ENCODE measurements around the gene ADRA1B. TPM values are rescaled to one million over a fixed set of nuclear protein-coding genes. Genes with fewer than 3 reads are reported as not detected.

ADRA1B gene
- total RNA-seq, 1 donor from 2014 or later, result 0.74 TPM

DNA sequence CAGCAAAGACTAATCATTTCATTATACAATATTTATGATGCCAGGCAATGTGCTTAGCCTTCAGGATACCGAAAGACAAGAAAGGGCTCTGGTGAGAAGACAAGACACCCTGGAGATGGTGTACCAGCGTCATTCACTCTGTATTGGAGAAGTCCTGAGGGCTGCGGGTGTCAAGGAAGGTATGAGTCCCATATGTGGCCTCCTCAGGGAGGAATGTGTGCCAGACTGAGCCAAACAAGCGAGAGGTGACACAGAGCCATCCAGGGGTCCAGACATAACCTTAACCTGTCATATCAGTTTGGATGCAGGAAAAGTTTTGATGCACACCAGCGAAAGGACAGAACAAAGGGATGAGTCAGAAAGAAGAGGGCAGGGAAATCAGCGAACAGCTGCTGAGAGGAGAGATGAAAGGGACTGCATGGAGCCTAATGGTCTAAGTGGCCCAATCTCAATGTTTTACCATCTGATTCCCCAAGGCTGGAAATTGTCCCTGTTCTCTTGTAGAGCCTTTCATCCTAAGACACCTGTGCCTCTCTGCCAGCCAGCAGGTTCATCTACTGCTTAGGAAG is 38.9 kb downstream of the ADRA1B start:
- H3K4me3 ChIP-seq, result no peak overlapping the region
- no peak for DNase-seq (ENCODE audit: extremely low spot score in 2 of 2)
- no peaks in the 10 kb centered on the region for H3K4me1 ChIP-seq
- H3K36me3 ChIP-seq, result no peaks in the 10 kb centered on the region
- intact Hi-C loops (cut with DNase I), result no loop called here
- no peak overlapping the region for H3K27ac ChIP-seq
- no peaks in the 10 kb centered on the region for H3K9me3 ChIP-seq
- no peaks in the 10 kb centered on the region for H3K27me3 ChIP-seq
- TF ChIP-seq POLR2A (IDR thresholded peaks at IDR 0.05), result no peak
- TF ChIP-seq, protein P1, sequence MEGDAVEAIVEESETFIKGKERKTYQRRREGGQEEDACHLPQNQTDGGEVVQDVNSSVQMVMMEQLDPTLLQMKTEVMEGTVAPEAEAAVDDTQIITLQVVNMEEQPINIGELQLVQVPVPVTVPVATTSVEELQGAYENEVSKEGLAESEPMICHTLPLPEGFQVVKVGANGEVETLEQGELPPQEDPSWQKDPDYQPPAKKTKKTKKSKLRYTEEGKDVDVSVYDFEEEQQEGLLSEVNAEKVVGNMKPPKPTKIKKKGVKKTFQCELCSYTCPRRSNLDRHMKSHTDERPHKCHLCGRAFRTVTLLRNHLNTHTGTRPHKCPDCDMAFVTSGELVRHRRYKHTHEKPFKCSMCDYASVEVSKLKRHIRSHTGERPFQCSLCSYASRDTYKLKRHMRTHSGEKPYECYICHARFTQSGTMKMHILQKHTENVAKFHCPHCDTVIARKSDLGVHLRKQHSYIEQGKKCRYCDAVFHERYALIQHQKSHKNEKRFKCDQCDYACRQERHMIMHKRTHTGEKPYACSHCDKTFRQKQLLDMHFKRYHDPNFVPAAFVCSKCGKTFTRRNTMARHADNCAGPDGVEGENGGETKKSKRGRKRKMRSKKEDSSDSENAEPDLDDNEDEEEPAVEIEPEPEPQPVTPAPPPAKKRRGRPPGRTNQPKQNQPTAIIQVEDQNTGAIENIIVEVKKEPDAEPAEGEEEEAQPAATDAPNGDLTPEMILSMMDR (IDR thresholded peaks at IDR 0.05), result no peak
- no peak for TF ChIP-seq POLR2AphosphoS5 (IDR thresholded peaks at IDR 0.05; ENCODE audit: insufficient read depth in 1 of 2, low read depth in 1 of 2)

DNA sequence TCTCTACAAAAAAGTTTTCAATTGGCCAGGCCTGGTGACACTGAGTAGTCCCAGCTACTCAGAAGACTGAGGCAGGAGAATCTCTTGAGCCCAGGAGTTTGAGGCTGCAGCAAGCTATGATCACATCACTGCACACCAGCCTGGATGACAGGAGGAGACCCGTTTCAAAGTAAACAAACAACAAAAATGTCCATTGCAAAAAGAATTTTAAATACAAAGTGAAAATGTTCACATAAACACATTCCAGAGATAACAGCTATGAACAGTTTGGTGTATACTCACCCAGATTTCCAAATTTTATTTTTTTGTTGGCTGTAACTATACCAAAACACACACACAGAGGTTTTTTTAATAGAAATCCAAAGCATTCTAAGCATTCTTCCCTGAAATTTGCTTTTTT is 39.8 kb downstream of the ADRA1B start:
- Histone ChIP-seq H3K9me3 (no peaks in the 10 kb centered on the region), H3K36me3 (no peaks in the 10 kb centered on the region), H3K4me3 (no peak overlapping the region), H3K27ac (no peak overlapping the region), H3K4me1 (no peaks in the 10 kb centered on the region), H3K27me3 (no peaks in the 10 kb centered on the region)
- intact Hi-C loops (cut with DNase I), result no loop called here
- no peak for DNase-seq (ENCODE audit: extremely low spot score in 2 of 2)
- TF ChIP-seq, protein P1 (IDR thresholded peaks at IDR 0.05), result no peak
- TF ChIP-seq POLR2A (IDR thresholded peaks at IDR 0.05) (no peak), POLR2AphosphoS5 (IDR thresholded peaks at IDR 0.05; ENCODE audit: insufficient read depth in 1 of 2, low read depth in 1 of 2) (no peak)

DNA sequence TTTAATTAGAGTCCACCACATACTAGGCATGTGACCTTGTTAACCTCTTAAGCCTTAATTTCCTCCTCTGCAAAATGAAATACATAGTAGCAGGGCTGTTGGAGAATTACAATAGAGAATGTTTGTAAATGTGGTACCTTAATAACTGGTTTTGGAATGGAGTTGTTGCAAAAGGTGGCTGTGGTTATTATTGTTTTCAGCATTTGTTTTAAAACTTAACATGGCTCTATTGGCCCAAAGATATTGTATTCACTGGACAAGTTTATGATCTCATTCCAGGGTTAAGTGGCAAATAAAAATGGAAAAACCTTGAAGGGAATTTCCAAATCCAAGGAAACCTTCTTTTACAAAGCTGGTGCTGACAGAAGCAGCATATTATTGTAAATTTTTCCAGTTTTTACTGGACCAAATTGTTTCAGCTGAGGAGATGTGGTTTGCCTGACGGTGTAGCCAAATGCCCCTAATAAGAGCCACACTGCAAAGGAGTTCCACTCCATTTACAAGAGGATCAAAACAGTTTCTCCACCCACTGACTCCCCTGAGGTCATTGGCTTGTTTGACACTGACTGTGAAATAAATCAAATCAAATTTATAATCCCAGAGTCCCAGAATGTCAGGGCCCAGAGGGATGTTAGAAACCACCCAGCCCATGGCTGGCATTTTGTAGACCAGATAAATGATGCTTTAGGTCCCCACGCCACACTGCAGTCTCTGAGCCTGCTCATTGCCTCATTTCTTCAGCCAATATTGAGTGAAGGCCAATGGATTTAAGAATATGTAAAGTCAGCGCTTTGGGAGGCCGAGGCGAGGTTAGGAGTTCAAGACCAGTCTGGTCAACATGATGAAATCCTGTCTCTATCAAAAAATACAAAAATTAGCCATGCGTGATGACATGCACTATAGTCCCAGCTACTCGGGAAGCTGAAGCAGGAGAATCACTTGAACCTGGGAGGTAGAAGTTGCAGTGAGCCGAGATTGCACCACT is 45.2 kb downstream of the ADRA1B start:
- intact Hi-C loops (cut with DNase I), result no loop called here

GRCh38 chr5:159962214-159962613 is 45.9 kb downstream of the ADRA1B start:
- no peaks in the 10 kb centered on the region for H3K36me3 ChIP-seq
- no peaks in the 10 kb centered on the region for H3K4me1 ChIP-seq
- TF ChIP-seq POLR2A (IDR thresholded peaks at IDR 0.05), result no peak
- TF ChIP-seq, protein P1 (IDR thresholded peaks at IDR 0.05), result no peak
- TF ChIP-seq POLR2AphosphoS5 (IDR thresholded peaks at IDR 0.05; ENCODE audit: insufficient read depth in 1 of 2, low read depth in 1 of 2), result no peak
- intact Hi-C loops (cut with DNase I), result no loop called here
- no peaks in the 10 kb centered on the region for H3K27me3 ChIP-seq
- DNase-seq (ENCODE audit: extremely low spot score in 2 of 2), result no peak
- no peak overlapping the region for H3K4me3 ChIP-seq
- no peak overlapping the region for H3K27ac ChIP-seq
- H3K9me3 ChIP-seq, result no peaks in the 10 kb centered on the region

More for the DNA sequence above, 45.2 kb downstream of the ADRA1B start:
- no peaks in the 10 kb centered on the region for H3K36me3 ChIP-seq
- TF ChIP-seq POLR2A (IDR thresholded peaks at IDR 0.05), result no peak
- no peak for TF ChIP-seq POLR2AphosphoS5 (IDR thresholded peaks at IDR 0.05; ENCODE audit: insufficient read depth in 1 of 2, low read depth in 1 of 2)
- TF ChIP-seq, protein P1 (IDR thresholded peaks at IDR 0.05), result no peak
- no peak overlapping the region for H3K4me3 ChIP-seq
- H3K9me3 ChIP-seq, result no peaks in the 10 kb centered on the region
- H3K27ac ChIP-seq, result no peak overlapping the region
- H3K4me1 ChIP-seq, result no peaks in the 10 kb centered on the region
- no peak for DNase-seq (ENCODE audit: extremely low spot score in 2 of 2)
- H3K27me3 ChIP-seq, result no peaks in the 10 kb centered on the region

DNA sequence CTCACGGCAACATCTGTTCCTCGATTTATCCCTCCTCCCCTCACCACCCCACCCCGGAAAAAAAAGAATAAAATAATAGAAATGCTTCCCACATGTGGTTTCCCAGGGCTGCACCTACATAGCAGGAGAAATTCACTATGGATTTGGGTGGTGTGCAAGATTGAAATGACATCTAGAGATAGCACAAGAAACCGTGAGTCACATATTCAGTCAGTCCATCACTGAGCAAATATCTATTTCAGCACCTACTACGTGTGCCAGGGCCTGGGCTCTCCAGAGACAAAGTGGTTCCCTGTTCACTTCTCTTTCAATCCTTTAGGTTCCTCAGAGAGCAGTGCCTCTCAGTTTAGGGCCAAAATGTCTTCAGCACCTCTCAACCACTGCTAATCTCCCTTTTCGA is 47.7 kb downstream of the ADRA1B start:
- H3K9me3 ChIP-seq, result no peaks in the 10 kb centered on the region
- H3K27ac ChIP-seq, result no peak overlapping the region
- intact Hi-C loops (cut with DNase I), result no loop called here
- H3K36me3 ChIP-seq, result no peaks in the 10 kb centered on the region
- TF ChIP-seq POLR2AphosphoS5 (IDR thresholded peaks at IDR 0.05; ENCODE audit: insufficient read depth in 1 of 2, low read depth in 1 of 2) (no peak), POLR2A (IDR thresholded peaks at IDR 0.05) (no peak)
- TF ChIP-seq, protein P1 (IDR thresholded peaks at IDR 0.05), result no peak
- H3K27me3 ChIP-seq, result no peaks in the 10 kb centered on the region
- H3K4me1 ChIP-seq, result no peaks in the 10 kb centered on the region
- no peak for DNase-seq (ENCODE audit: extremely low spot score in 2 of 2)
- H3K4me3 ChIP-seq, result no peak overlapping the region

All from vagina (tissue), 2 donors.